A549 (cell line): ENCODE data around the gene TCERG1L. TPM values are rescaled to one million over a fixed set of nuclear protein-coding genes. Genes with fewer than 3 reads are reported as not detected.
A peak's percentile ranks its signal among the peaks of the same experiment; 100 is the strongest.

Source experiments
- ATAC-seq, 2 experiments: fragments of 200-7000 bp in 1 of 2; fragments of >200 bp in 1 of 2; cut with Nextera tagmentation in 1 of 2; cut with Tn5 transposase in 1 of 2; 3 replicates each; pipeline versions ENCODE4 v1.8.0 to v1.9.1; 2018 to 2020; ENCODE audit warnings: mild to moderate bottlenecking in 1 of 2, moderate library complexity in 1 of 2
- CTCF ChIA-PET: fragments of 300-600 bp; sonication (Branson Sonifier 250); formaldehyde crosslinking; extraction: SDS; loops from one replicate; lab custom pipeline; 2021; ENCODE audit warnings: antibody characterized with exemption, inconsistent platforms; lab: Yijun Ruan, JAX
- POLR2A ChIA-PET: fragments of 350-600 bp; formaldehyde crosslinking; extraction: SDS; loops from one replicate; lab custom pipeline; 2021; ENCODE audit warnings: antibody characterized with exemption, inconsistent platforms; lab: Yijun Ruan, JAX
- DNase-seq, 2 experiments: peaks; one replicate each; pipeline versions ENCODE4 v3.0.0 to v3.0.0-alpha.2; 2011 to 2016; ENCODE audit warnings: low read depth in 1 of 2, low spot score in 1 of 2
- FAIRE-seq: peaks from 2 replicates; lab custom pipeline; 2011; peaks lifted over from hg19 to GRCh38; lab: Jason Lieb, UNC
- H3K27ac ChIP-seq, 2 experiments: fragments of >200 bp; sonication (Bioruptor Twin); formaldehyde crosslinking; 3 replicates each; pipeline ENCODE4 v1.5.1; 2016 to 2017
- H3K4me1 ChIP-seq: fragments of >200 bp; sonication (Bioruptor Twin); formaldehyde crosslinking; 3 replicates; pipeline ENCODE4 v1.6.1; 2016
- H3K4me2 ChIP-seq: fragments of >200 bp; sonication (Bioruptor Twin); formaldehyde crosslinking; 3 replicates; pipeline ENCODE4 v1.6.1; 2016
- H3K4me3 ChIP-seq: fragments of >200 bp; sonication (Bioruptor Twin); formaldehyde crosslinking; 3 replicates; pipeline ENCODE4 v1.5.1; 2016
- H3K9me3 ChIP-seq: fragments of >200 bp; sonication (Bioruptor Twin); formaldehyde crosslinking; 3 replicates; pipeline ENCODE4 v1.6.1; 2016
- EHF ChIP-seq: fragments of 250-450 bp; sonication (Bioruptor Pico); IDR thresholded peaks from 2 replicates; pipeline ENCODE4 v1.5.0; 2020; ENCODE audit warnings: mild to moderate bottlenecking
- EP300 ChIP-seq, 2 experiments: fragments of >200 bp; sonication (Bioruptor Twin); formaldehyde crosslinking; IDR thresholded peaks; 2 replicates in 1 of 2; 3 replicates in 1 of 2; pipeline ENCODE4 v1.6.1; 2016 to 2017
- FOSB ChIP-seq: fragments of 250-450 bp; sonication (Bioruptor Pico); IDR thresholded peaks from 2 replicates; pipeline ENCODE4 v1.5.0; 2020; ENCODE audit warnings: mild to moderate bottlenecking, moderate library complexity
- FOSL2 ChIP-seq, 2 experiments: fragments of 450-650 bp in 1 of 2; fragments of >200 bp in 1 of 2; sonication (Bioruptor Twin) in 1 of 2; formaldehyde crosslinking; IDR thresholded peaks; 2 replicates each; pipeline versions ENCODE4 v1.5.0 to v1.6.1; 2016 to 2020; ENCODE audit warnings: mild to moderate bottlenecking in 1 of 2, moderate library complexity in 1 of 2
- FOXS1 ChIP-seq: fragments of 250-450 bp; sonication (Bioruptor Pico); IDR thresholded peaks from 2 replicates; pipeline ENCODE4 v1.5.0; 2020; ENCODE audit warnings: mild to moderate bottlenecking, moderate library complexity
- GATA3 ChIP-seq: IDR thresholded peaks from 2 replicates; pipeline ENCODE4 v1.6.1; 2012; ENCODE audit warnings: borderline replicate concordance
- JUN ChIP-seq, 2 experiments: fragments of >200 bp; sonication (Bioruptor Twin); formaldehyde crosslinking; IDR thresholded peaks; 2 replicates in 1 of 2; 3 replicates in 1 of 2; pipeline ENCODE4 v1.6.1; 2016 to 2017
- MYC ChIP-seq: IDR thresholded peaks from 2 replicates; pipeline ENCODE4 v1.6.1; 2012; ENCODE audit warnings: mild to moderate bottlenecking, inconsistent platforms, low read length, improper control_type of control experiment, borderline replicate concordance
- NR3C1 ChIP-seq: fragments of >200 bp; sonication (Bioruptor Twin); formaldehyde crosslinking; IDR thresholded peaks from 3 replicates; pipeline ENCODE4 v1.6.1; 2017
- PHF8 ChIP-seq: fragments of 200-600 bp; sonication (generic); IDR thresholded peaks from 2 replicates; pipeline ENCODE4 v1.6.1; 2016; ENCODE audit warnings: low read depth, mild to moderate bottlenecking, antibody characterized with exemption, moderate library complexity, borderline replicate concordance
- RFX5 ChIP-seq: fragments of 450-650 bp; IDR thresholded peaks from 2 replicates; pipeline ENCODE4 v1.7.1; 2014; ENCODE audit warnings: antibody characterized with exemption, mild to moderate bottlenecking, moderate library complexity
- RNF2 ChIP-seq: fragments of 200-600 bp; sonication (generic); IDR thresholded peaks from 2 replicates; pipeline ENCODE4 v1.6.1; 2016; ENCODE audit warnings: low read depth, mild to moderate bottlenecking, antibody characterized with exemption, moderate library complexity, borderline replicate concordance
- SREBF2 ChIP-seq: fragments of 450-650 bp; IDR thresholded peaks from 2 replicates; pipeline ENCODE4 v1.6.1; 2014; ENCODE audit warnings: mild to moderate bottlenecking, moderate library complexity
- ZC3H11A ChIP-seq: fragments of 450-650 bp; IDR thresholded peaks from 2 replicates; pipeline ENCODE4 v1.6.1; 2014; ENCODE audit warnings: antibody characterized with exemption, mild to moderate bottlenecking
- WGBS: methylation state at CpG from one replicate; pipeline ENCODE4 v1.1.6; 2017; ENCODE audit errors: missing lambda C conversion rate; 5-methylcytosine and 5-hydroxymethylcytosine counted together
- polyA plus RNA-seq, 4 experiments: library from polyadenylated mRNA; depleted of rRNA in 3 of 4; stranded (reverse); fragments of >200 nt; fragmentation: RNase III in 1 of 4; extraction: RNeasy Plus Mini Kit Qiagen cat#74134 plus additional on column Dnase treatment in 1 of 4; gene quantifications; 2 replicates in 3 of 4; 3 replicates in 1 of 4; pipeline ENCODE4 v1.2.3, GENCODE V29; 2011 to 2017
- TF ChIP-seq, protein P1 (sequence below): IDR thresholded peaks from 2 replicates; pipeline ENCODE4 v1.6.1; 2012
- TF ChIP-seq, protein P2 (sequence below): IDR thresholded peaks from 2 replicates; pipeline ENCODE4 v1.6.1; 2012; ENCODE audit warnings: low read depth, borderline replicate concordance

The TCERG1L gene
- polyA plus RNA-seq, 2 of the 4 experiments (the other 2 are of a cell fraction), result not detected

DNA sequence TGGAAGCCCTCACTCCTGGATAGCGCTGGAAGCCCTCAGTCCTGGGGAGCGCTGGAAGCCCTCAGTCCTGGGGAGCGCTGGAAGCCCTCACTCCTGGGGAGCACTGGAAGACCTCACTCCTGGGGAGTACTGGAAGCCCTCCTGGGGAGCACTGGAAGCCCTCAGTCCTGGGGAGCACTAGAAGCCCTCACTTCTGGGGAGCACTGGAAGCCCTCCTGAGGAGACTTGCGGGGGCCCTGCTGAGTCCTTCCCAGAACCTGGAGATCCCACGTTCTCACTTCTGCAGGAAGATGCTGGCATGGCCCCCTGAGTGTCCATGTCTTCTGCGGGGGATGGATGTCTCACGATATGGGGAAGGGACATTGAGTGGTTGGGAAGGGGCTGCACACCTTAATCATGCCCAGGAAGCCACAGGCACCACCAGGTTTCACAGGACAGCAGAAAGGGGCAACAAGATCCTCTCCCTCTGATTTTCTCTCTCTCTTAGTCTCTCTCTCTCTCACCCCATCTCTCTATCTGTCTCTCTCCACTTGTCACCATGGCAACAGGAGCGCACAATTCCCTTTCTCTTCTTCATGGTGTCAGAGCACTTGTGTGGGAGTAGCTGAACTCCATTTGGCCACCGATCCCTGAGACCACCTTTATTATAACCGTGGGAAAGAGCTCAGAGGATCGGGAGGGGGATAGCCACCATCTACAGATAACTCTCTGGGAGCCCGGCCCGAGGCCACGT lies 267.0 kb downstream of the TCERG1L start:
- no peak for FAIRE-seq
- no peak for DNase-seq
- no peak overlapping the region for H3K27ac ChIP-seq
- H3K4me1 ChIP-seq, result no peaks in the 10 kb centered on the region
- H3K4me2 ChIP-seq, result no peak overlapping the region
- ATAC-seq, result no peak
- H3K4me3 ChIP-seq, result no peak overlapping the region
- ChIA-PET CTCF (no interaction called here), POLR2A (no interaction called here)
- 36% methylated on average over 11 of the region's 14 CpGs for WGBS
- no peaks in the 10 kb centered on the region for H3K9me3 ChIP-seq
- TF ChIP-seq GATA3 (no peak), SREBF2 (no peak), RNF2 (no peak), JUN (IDR thresholded peaks at IDR 0.05) (no peak), FOSB (CRISPR knock-in tag) (no peak), ZC3H11A (no peak), RFX5 (no peak), EP300 (IDR thresholded peaks at IDR 0.05) (no peak), PHF8 (no peak), EHF (CRISPR knock-in tag) (no peak), FOXS1 (CRISPR knock-in tag) (no peak), NR3C1 (no peak)
- TF ChIP-seq, protein P1, sequence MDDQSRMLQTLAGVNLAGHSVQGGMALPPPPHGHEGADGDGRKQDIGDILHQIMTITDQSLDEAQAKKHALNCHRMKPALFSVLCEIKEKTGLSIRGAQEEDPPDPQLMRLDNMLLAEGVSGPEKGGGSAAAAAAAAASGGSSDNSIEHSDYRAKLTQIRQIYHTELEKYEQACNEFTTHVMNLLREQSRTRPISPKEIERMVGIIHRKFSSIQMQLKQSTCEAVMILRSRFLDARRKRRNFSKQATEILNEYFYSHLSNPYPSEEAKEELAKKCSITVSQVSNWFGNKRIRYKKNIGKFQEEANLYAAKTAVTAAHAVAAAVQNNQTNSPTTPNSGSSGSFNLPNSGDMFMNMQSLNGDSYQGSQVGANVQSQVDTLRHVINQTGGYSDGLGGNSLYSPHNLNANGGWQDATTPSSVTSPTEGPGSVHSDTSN, result no peak
- TF ChIP-seq, protein P2, sequence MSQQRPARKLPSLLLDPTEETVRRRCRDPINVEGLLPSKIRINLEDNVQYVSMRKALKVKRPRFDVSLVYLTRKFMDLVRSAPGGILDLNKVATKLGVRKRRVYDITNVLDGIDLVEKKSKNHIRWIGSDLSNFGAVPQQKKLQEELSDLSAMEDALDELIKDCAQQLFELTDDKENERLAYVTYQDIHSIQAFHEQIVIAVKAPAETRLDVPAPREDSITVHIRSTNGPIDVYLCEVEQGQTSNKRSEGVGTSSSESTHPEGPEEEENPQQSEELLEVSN, result no peak

DNA sequence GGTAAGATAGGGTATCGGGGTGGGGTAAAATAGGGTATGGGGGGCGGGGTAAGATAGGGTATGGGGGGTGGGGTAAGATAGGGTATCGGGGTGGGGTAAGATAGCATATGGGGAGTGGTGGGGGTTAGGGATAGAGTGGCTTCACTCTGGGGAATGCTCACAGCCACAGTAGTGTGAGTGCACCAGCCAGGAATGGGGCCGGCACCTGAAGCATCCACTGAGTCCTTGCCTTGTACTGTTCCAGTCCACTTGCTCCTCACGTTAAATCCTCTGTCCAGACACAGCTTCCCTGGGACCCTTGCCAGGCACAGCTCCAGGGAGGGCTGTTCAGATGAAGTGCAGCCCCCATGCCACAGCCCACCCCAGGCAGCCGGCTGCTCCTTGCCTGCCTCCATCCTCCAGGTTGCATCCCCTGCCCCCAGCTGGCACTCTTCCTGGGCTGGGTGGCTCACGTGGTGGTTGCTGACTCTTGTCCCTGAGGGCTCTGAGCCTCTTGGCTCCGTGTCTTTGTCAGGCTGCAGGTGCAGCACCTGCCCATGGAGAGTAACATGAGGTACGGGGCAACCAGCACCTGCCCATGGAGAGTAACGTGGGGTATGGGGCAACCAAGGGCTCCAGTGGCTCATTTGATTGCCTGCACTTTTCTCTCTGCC lies 268.4 kb downstream of the TCERG1L start:
- Histone ChIP-seq H3K4me1 (no peaks in the 10 kb centered on the region), H3K4me2 (no peak overlapping the region), H3K9me3 (no peaks in the 10 kb centered on the region), H3K4me3 (no peak overlapping the region), H3K27ac (no peak overlapping the region)
- ChIA-PET POLR2A (no interaction called here), CTCF (no interaction called here)
- ATAC-seq (peak; percentile 51 to 58; a peak in 5 of 6 replicates), FAIRE-seq (no peak), DNase-seq (no peak)
- TF ChIP-seq MYC, result no peak
- no peak for TF ChIP-seq FOSL2 (IDR thresholded peaks at IDR 0.05)
- TF ChIP-seq FOSL2 (CRISPR knock-in tag; IDR thresholded peaks at IDR 0.05), result no peak
- WGBS, result 25% methylated on average over 6 of the region's 10 CpGs
